GM23338 (cell line): ENCODE measurements around the gene THAP5. TPM values are rescaled to one million over a fixed set of nuclear protein-coding genes. Genes with fewer than 3 reads are reported as not detected.

ENCODE experiments used
- ATAC-seq: fragments of 200-7000 bp; cut with Tn5 transposase; 3 replicates; pipeline ENCODE4 v1.9.1; 2020
- DNase-seq: peaks from one replicate; pipeline ENCODE4 v3.0.0-alpha.2; 2015; ENCODE audit warnings: low spot score
- H2AFZ ChIP-seq: fragments of 200-600 bp; sonication (generic); 2 replicates; pipeline ENCODE4 v1.8.0; 2016; ENCODE audit warnings: antibody characterized with exemption, mild to moderate bottlenecking, moderate library complexity
- H3F3A ChIP-seq: fragments of 200-600 bp; sonication (generic); replicated peaks from 2 replicates; pipeline ENCODE4 v1.8.0; 2017; ENCODE audit warnings: antibody characterized with exemption, mixed run types, low read depth
- H3K27ac ChIP-seq: fragments of 200-600 bp; sonication (generic); 2 replicates; pipeline ENCODE4 v1.6.1; 2016; ENCODE audit warnings: low read depth
- H3K27me3 ChIP-seq: fragments of 200-600 bp; sonication (generic); 2 replicates; pipeline ENCODE4 v1.8.0; 2016; ENCODE audit warnings: mild to moderate bottlenecking, mixed run types, moderate library complexity; ENCODE audit not compliant: insufficient read depth
- H3K36me3 ChIP-seq: fragments of 200-600 bp; sonication (generic); 2 replicates; pipeline ENCODE4 v1.8.0; 2016; ENCODE audit warnings: mild to moderate bottlenecking; ENCODE audit not compliant: insufficient read depth
- H3K4me1 ChIP-seq: fragments of 200-600 bp; sonication (generic); 2 replicates; pipeline ENCODE4 v1.8.0; 2016; ENCODE audit warnings: mild to moderate bottlenecking, moderate library complexity; ENCODE audit not compliant: insufficient read depth
- H3K4me2 ChIP-seq: fragments of 200-600 bp; sonication (generic); 2 replicates; pipeline ENCODE4 v1.7.1; 2017; ENCODE audit warnings: mixed run types
- H3K4me3 ChIP-seq: fragments of 200-600 bp; sonication (generic); 2 replicates; pipeline ENCODE4 v1.6.1; 2016; ENCODE audit warnings: mixed run types
- H3K79me2 ChIP-seq: fragments of 200-600 bp; sonication (generic); replicated peaks from 2 replicates; pipeline ENCODE4 v1.8.0; 2017; ENCODE audit warnings: mild to moderate bottlenecking; ENCODE audit not compliant: insufficient read depth
- H3K9me2 ChIP-seq: fragments of 200-600 bp; sonication (generic); 2 replicates; pipeline ENCODE4 v1.8.0; 2017; ENCODE audit not compliant: insufficient read depth
- H4K20me1 ChIP-seq: fragments of 200-600 bp; sonication (generic); replicated peaks from 2 replicates; pipeline ENCODE4 v1.8.0; 2017; ENCODE audit warnings: mild to moderate bottlenecking; ENCODE audit not compliant: insufficient read depth
- H3K27ac Mint-ChIP-seq: 2 replicates; pipeline ENCODE4 v1.8.0; 2020; ENCODE audit warnings: inconsistent platforms, mild to moderate bottlenecking, moderate library complexity, mixed read lengths
- H3K27me3 Mint-ChIP-seq: 3 replicates; pipeline ENCODE4 v1.8.0; 2022; ENCODE audit warnings: low read depth, mild to moderate bottlenecking, moderate library complexity, mixed read lengths, inconsistent platforms; ENCODE audit not compliant: insufficient read depth, poor library complexity
- H3K36me3 Mint-ChIP-seq: 3 replicates; pipeline ENCODE4 v1.8.0; 2021; ENCODE audit warnings: low read depth, mild to moderate bottlenecking, inconsistent platforms, moderate library complexity, mixed read lengths
- H3K4me1 Mint-ChIP-seq: 3 replicates; pipeline ENCODE4 v1.8.0; 2020; ENCODE audit warnings: mild to moderate bottlenecking, inconsistent platforms, mixed read lengths
- H3K4me3 Mint-ChIP-seq: 3 replicates; pipeline ENCODE4 v1.8.0; 2021; ENCODE audit warnings: moderate library complexity, mild to moderate bottlenecking, inconsistent platforms, mixed read lengths
- H3K9me3 Mint-ChIP-seq: 3 replicates; pipeline ENCODE4 v1.8.0; 2020; ENCODE audit warnings: moderate library complexity, mild to moderate bottlenecking, inconsistent platforms, mixed read lengths
- ZNF462 ChIP-seq: fragments of 250-450 bp; sonication (Bioruptor Pico); IDR thresholded peaks from 2 replicates; pipeline ENCODE4 v1.5.0; 2020; ENCODE audit warnings: mild to moderate bottlenecking, moderate library complexity
- polyA plus RNA-seq: library from polyadenylated mRNA; unstranded; fragments of >200 nt; fragmentation: Nextera tagmentation; extraction: Ambion mirVana; gene quantifications from 2 replicates; pipeline ENCODE4 v1.2.1, GENCODE V29; 2016
- total RNA-seq: library from RNA; depleted of rRNA; stranded (reverse); fragments of >200 nt; shearing (Covaris generic); gene quantifications from 2 replicates; pipeline ENCODE4 v1.2.3, GENCODE V29; 2014
- TF ChIP-seq, protein P1 (sequence below), 2 experiments: fragments of 200-600 bp in 1 of 2; sonication (generic) in 1 of 2; conservative IDR thresholded peaks; 2 replicates each; pipeline versions ENCODE4 v1.5.1 to v1.6.1; 2016 to 2017; ENCODE audit warnings: antibody characterized with exemption in 2 of 2, low read depth in 2 of 2, mild to moderate bottlenecking in 2 of 2, moderate library complexity in 1 of 2

The THAP5 gene
- total and polyA plus RNA-seq, 2 experiments from 2014 or later, result 18.2 to 32.3 TPM

GRCh38 chr7:108613147-108613948 is 43.8 kb upstream of the THAP5 start:
- H3K4me2 ChIP-seq, result no peak overlapping the region
- Mint-ChIP-seq H3K4me3 (no peak overlapping the region), H3K9me3 (peaks cover 6% of the 10 kb centered on the region; the same call in 2 of the 3 replicates), H3K4me1 (peaks cover 19% of the 10 kb centered on the region), H3K27ac (no peak overlapping the region), H3K27me3 (no peaks in the 10 kb centered on the region), H3K36me3 (peaks cover 5% of the 10 kb centered on the region; the same call in 1 of the 3 replicates)
- DNase-seq (peak; percentile 76), ATAC-seq (peak; percentile 57; the same call in 2 of the 3 replicates)
- peak overlapping the region; percentile 85; the same call in 1 of the 2 replicates for H2AFZ ChIP-seq
- H3K4me1 ChIP-seq, result peaks cover 7% of the 10 kb centered on the region; the same call in 1 of the 2 replicates
- no peaks in the 10 kb centered on the region for H4K20me1 ChIP-seq
- H3K4me3 ChIP-seq, result no peak overlapping the region
- H3K9me2 ChIP-seq, result no peaks in the 10 kb centered on the region
- H3K36me3 ChIP-seq, result no peaks in the 10 kb centered on the region
- no peak overlapping the region for H3K27ac ChIP-seq
- no peaks in the 10 kb centered on the region for H3K79me2 ChIP-seq
- TF ChIP-seq, protein P1, sequence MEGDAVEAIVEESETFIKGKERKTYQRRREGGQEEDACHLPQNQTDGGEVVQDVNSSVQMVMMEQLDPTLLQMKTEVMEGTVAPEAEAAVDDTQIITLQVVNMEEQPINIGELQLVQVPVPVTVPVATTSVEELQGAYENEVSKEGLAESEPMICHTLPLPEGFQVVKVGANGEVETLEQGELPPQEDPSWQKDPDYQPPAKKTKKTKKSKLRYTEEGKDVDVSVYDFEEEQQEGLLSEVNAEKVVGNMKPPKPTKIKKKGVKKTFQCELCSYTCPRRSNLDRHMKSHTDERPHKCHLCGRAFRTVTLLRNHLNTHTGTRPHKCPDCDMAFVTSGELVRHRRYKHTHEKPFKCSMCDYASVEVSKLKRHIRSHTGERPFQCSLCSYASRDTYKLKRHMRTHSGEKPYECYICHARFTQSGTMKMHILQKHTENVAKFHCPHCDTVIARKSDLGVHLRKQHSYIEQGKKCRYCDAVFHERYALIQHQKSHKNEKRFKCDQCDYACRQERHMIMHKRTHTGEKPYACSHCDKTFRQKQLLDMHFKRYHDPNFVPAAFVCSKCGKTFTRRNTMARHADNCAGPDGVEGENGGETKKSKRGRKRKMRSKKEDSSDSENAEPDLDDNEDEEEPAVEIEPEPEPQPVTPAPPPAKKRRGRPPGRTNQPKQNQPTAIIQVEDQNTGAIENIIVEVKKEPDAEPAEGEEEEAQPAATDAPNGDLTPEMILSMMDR (conservative IDR thresholded peaks at IDR 0.05; ENCODE audit: low read depth in 2 of 2), result peak; percentile 64 to 93
- no peak for TF ChIP-seq ZNF462
- no peaks in the 10 kb centered on the region for H3K27me3 ChIP-seq
- H3F3A ChIP-seq, result no peaks in the 10 kb centered on the region
